Spleen (tissue), 11 donors: ENCODE data around the gene ZXDC. TPM values are rescaled to one million over a fixed set of nuclear protein-coding genes. Genes with fewer than 3 reads are reported as not detected.
A peak's percentile ranks its signal among the peaks of the same experiment; 100 is the strongest.

Experiments
- DNase-seq: peaks from one replicate; pipeline ENCODE4 v3.0.0-alpha.2; 2020
- H3K27ac ChIP-seq, 8 donors: fragments of 200-600 bp; sonication (generic) in 7 of 8; 1 replicate in 4 of 8; 2 replicates in 4 of 8; pipeline versions ENCODE4 v1.5.0 to v1.8.0; 2016 to 2021; ENCODE audit warnings: inconsistent platforms in 4 of 8, mild to moderate bottlenecking in 4 of 8, moderate library complexity in 1 of 8
- H3K27me3 ChIP-seq, 7 donors: fragments of 200-600 bp; sonication (generic) in 6 of 7; replicated peaks in 1 of 7; 1 replicate in 4 of 7; 2 replicates in 3 of 7; pipeline versions ENCODE4 v1.5.0 to v1.8.0; 2016 to 2021; ENCODE audit warnings: inconsistent platforms in 3 of 7, mild to moderate bottlenecking in 1 of 7
- H3K36me3 ChIP-seq, 6 donors: fragments of 200-600 bp; sonication (generic) in 5 of 6; 1 replicate in 4 of 6; 2 replicates in 2 of 6; pipeline versions ENCODE4 v1.5.0 to v1.8.0; 2016 to 2021; ENCODE audit warnings: inconsistent platforms in 2 of 6
- H3K4me1 ChIP-seq, 6 donors: fragments of 200-600 bp; sonication (generic) in 5 of 6; 1 replicate in 3 of 6; 2 replicates in 3 of 6; pipeline versions ENCODE4 v1.5.0 to v1.8.0; 2016 to 2021; ENCODE audit warnings: inconsistent platforms in 3 of 6
- H3K4me3 ChIP-seq, 8 donors: fragments of 200-600 bp; sonication (generic) in 7 of 8; 1 replicate in 4 of 8; 2 replicates in 4 of 8; pipeline versions ENCODE4 v1.5.0 to v1.8.0; 2016 to 2021; ENCODE audit warnings: inconsistent platforms in 4 of 8, mild to moderate bottlenecking in 4 of 8, moderate library complexity in 2 of 8
- H3K9me3 ChIP-seq, 8 donors: fragments of 200-600 bp; sonication (generic) in 7 of 8; 1 replicate in 4 of 8; 2 replicates in 4 of 8; pipeline versions ENCODE4 v1.5.0 to v1.8.0; 2016 to 2021; ENCODE audit warnings: inconsistent platforms in 4 of 8
- POLR2A ChIP-seq, 3 donors: fragments of 450-650 bp; IDR thresholded peaks; one replicate each; pipeline ENCODE4 v1.5.1; 2017; ENCODE audit warnings: antibody characterized with exemption in 3 of 3, mild to moderate bottlenecking in 1 of 3
- POLR2AphosphoS5 ChIP-seq, 3 donors: sonication (generic); formaldehyde crosslinking; IDR thresholded peaks; one replicate each; pipeline ENCODE4 v1.5.1; 2017; ENCODE audit warnings: antibody characterized with exemption in 3 of 3
- WGBS, 5 donors: extraction: QIAGEN DNeasy Blood & Tissue Kit in 3 of 5; methylation state at CpG; one replicate each; pipeline versions ENCODE4 v1.1.5 to v1.1.7; 2013 to 2018; 5-methylcytosine and 5-hydroxymethylcytosine counted together
- intact Hi-C: fragments of 100-400 bp; cut with DNase I; formaldehyde crosslinking; loops from one replicate; pipeline ENCODE4 v1.15.0; 2023; ENCODE audit warnings: low total_unique reads
- polyA plus RNA-seq, 3 donors: library from polyadenylated mRNA; stranded (reverse); fragments of 200-250 nt; gene quantifications; one replicate each; pipeline ENCODE4 v1.2.1, GENCODE V29; 2013
- total RNA-seq, 7 donors: library from RNA; depleted of rRNA in 3 of 7; stranded (reverse); fragments of >200 nt in 3 of 7; fragmentation: NEBNext Ultra II Directional in 4 of 7; extraction: Animal tissue kit (Norgen Biotek cat#: 25700) in 4 of 7; gene quantifications; one replicate each; pipeline versions ENCODE4 v1.1.0 to v1.2.1, GENCODE V29; 2016 to 2021
- TF ChIP-seq, protein P1 (sequence below), 11 experiments: fragments of 200-600 bp in 7 of 11; fragments of 450-650 bp in 4 of 11; sonication (generic) in 4 of 11; IDR thresholded peaks in 8 of 11; conservative IDR thresholded peaks in 3 of 11; 1 replicate in 7 of 11; 2 replicates in 4 of 11; pipeline versions ENCODE4 v1.4.0 to v1.8.0; 2016 to 2021; ENCODE audit warnings: antibody characterized with exemption in 11 of 11, inconsistent platforms in 4 of 11, mild to moderate bottlenecking in 1 of 11
- donor health status: healthy with polysubstance abuse.
- donor health status: DM: no; HTN: no; CAD: no; lungs with moderate emphysema.
- donor health status: DM: no; HTN: no; CAD: no.
- donor health status: Bipolar disorder and iron deficiency.
- donor health status: healthy.
- donor health status: DM: no; HTN: no; CAD: no.
- donor health status: DM: yes; HTN: yes; CAD: no.

ZXDC gene
- total and polyA plus RNA-seq, 10 donors, result 7.5 to 75.3 (median 48.1) TPM

DNA sequence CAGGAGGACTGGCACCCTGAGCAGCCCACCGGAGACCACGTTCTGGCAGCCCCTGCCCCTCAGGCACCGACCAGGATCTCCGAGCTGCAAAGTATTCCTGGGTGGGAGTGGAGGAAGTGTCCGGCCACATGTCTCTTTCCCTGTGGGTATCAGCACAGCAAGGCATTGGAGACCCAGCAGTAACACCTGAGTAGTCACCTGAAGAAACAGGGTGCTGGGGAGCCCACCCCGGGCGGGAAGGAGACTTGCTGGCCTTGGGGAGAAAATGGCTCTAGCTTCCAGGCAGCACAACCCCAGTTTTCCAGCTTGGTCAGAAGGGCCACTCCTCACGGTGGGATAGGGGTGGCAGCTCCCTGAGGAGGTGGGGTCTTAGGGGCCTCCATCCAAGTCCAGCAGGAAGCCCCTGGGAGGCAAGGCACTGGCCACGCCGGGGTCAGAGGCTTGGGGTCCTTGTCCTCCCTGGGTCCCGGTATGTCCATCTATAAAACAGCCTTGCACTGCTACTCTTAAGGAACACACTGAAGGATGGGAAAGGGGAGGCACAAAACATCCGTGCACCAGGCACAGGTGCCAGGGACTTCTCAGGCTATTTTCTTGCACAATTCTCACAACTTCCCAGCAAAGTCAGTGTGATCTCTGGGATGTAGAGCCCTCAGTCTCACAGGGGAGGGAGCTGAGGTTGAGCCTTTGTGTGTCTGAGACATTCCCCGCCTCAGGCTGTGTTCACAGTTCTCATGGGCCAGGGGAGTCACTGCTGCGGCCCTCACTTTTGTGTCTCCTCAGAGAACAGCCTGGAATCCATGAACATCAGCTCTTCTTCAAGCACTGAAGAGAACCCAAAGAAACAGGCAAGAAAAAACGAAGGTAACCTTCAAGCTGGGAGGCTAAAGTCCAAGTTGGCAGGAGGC is 69.0 kb downstream of the ZXDC start:
- 79 to 92% (median 82%) methylated on average over 10 to 15 of the region's 15 CpGs for whole genome bisulfite sequencing, 5 donors
- TF ChIP-seq POLR2A (IDR thresholded peaks at IDR 0.05) (no peak), POLR2AphosphoS5 (IDR thresholded peaks at IDR 0.05) (no peak)
- TF ChIP-seq, protein P1, sequence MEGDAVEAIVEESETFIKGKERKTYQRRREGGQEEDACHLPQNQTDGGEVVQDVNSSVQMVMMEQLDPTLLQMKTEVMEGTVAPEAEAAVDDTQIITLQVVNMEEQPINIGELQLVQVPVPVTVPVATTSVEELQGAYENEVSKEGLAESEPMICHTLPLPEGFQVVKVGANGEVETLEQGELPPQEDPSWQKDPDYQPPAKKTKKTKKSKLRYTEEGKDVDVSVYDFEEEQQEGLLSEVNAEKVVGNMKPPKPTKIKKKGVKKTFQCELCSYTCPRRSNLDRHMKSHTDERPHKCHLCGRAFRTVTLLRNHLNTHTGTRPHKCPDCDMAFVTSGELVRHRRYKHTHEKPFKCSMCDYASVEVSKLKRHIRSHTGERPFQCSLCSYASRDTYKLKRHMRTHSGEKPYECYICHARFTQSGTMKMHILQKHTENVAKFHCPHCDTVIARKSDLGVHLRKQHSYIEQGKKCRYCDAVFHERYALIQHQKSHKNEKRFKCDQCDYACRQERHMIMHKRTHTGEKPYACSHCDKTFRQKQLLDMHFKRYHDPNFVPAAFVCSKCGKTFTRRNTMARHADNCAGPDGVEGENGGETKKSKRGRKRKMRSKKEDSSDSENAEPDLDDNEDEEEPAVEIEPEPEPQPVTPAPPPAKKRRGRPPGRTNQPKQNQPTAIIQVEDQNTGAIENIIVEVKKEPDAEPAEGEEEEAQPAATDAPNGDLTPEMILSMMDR (IDR thresholded peaks at IDR 0.05 in 8 of 11, conservative IDR thresholded peaks at IDR 0.05 in 3 of 11), result no peak
- H3K9me3 ChIP-seq, result peaks cover 0 to 3% (median 0%) of the 10 kb centered on the region in 8 donors
- no peaks in the 10 kb centered on the region for H3K36me3 ChIP-seq
- intact Hi-C loops, result no loop called here
- H3K27ac ChIP-seq, result no peak overlapping the region
- peak; percentile 49 for DNase-seq
- no peaks in the 10 kb centered on the region for H3K4me1 ChIP-seq
- H3K27me3 ChIP-seq, result peaks cover 0 to 53% (median 0%) of the 10 kb centered on the region in 7 donors
- H3K4me3 ChIP-seq, result no peak overlapping the region

DNA sequence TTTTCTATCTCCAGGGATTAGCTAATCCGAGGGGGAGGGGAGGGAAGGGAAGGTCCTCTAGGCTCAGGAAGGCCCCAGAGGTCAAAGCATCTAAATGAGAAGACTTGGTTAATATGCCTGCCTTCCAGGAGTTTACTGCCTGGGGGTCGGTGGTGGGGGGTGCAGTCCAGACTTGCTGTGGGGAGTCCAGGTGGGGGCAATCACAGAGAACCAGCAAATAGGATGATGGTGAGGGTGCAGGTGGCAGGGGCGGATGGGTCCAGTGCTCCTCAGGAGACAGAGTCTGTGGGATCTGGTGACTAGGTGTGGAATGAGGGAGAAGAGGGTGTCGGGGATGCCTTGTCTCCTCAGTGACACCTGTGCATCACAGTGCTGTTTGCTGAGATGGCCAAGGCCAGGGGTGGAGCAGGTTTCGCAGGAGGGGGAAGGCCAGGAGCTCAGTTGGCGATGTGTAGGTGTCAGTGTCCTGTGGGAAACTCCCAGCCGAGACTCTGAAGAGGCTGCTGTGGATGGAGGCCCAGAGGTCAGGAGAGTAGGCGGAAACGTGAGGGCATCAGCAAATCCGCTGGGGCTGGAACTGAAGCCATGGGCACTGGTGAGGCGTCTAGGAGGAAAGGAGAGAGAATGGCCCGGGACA is 72.9 kb downstream of the ZXDC start:
- H3K27ac ChIP-seq, result no peak overlapping the region
- H3K27me3 ChIP-seq, result peaks cover 0 to 52% (median 0%) of the 10 kb centered on the region in 7 donors
- peak; percentile 45 for DNase-seq
- H3K4me1 ChIP-seq, result no peaks in the 10 kb centered on the region
- H3K36me3 ChIP-seq, result no peaks in the 10 kb centered on the region
- no peak for TF ChIP-seq POLR2AphosphoS5 (IDR thresholded peaks at IDR 0.05)
- TF ChIP-seq, protein P1 (IDR thresholded peaks at IDR 0.05 in 8 of 11, conservative IDR thresholded peaks at IDR 0.05 in 3 of 11), result no peak
- TF ChIP-seq POLR2A (IDR thresholded peaks at IDR 0.05), result no peak
- no peak overlapping the region for H3K4me3 ChIP-seq
- peaks cover 0 to 22% (median 9%) of the 10 kb centered on the region in 8 donors for H3K9me3 ChIP-seq
- WGBS, 5 donors, result 84 to 89% (median 88%) methylated on average over 12 of the region's 12 CpGs
- intact Hi-C loops, result no loop called here

DNA sequence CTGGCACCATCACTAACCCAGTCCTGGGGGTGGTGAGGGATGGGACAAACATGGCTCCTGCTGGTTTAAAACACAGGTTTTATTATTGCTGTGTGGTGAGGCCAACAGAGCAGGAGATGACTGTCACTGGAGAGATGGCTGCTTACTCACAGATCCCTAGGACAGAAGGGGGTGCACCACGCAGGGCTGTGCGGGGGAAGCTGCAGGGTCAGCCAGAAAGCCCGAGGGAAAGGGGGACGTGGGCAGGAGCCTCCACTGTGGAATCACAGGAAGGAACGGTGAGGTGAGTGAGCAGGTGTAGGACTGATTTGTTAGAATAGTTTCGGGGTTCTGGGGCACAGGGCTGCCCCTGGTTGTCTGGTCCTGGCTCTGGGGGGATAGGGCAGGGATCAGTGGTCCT is 73.5 kb downstream of the ZXDC start:
- no peak overlapping the region for H3K27ac ChIP-seq
- no peaks in the 10 kb centered on the region for H3K4me1 ChIP-seq
- no peak overlapping the region for H3K4me3 ChIP-seq
- TF ChIP-seq POLR2AphosphoS5 (IDR thresholded peaks at IDR 0.05) (no peak), POLR2A (IDR thresholded peaks at IDR 0.05) (no peak)
- TF ChIP-seq, protein P1 (IDR thresholded peaks at IDR 0.05 in 8 of 11, conservative IDR thresholded peaks at IDR 0.05 in 3 of 11), result no peak
- intact Hi-C loops, result no loop called here
- DNase-seq, result peak; percentile 51
- peaks cover 0 to 46% (median 0%) of the 10 kb centered on the region in 7 donors for H3K27me3 ChIP-seq
- WGBS, 5 donors, result 73 to 86% (median 81%) methylated on average over 6 of the region's 6 CpGs
- H3K9me3 ChIP-seq, result peaks cover 0 to 21% (median 9%) of the 10 kb centered on the region in 8 donors
- no peaks in the 10 kb centered on the region for H3K36me3 ChIP-seq
